Trophoblast cell (in vitro differentiated cells and primary cell): ENCODE measurements around the gene PPM1H.

ENCODE experiments used
- DNase-seq, 2 donors: peaks; one replicate each; pipeline ENCODE4 v3.0.0-alpha.2; 2016
- H2AFZ ChIP-seq: 2 replicates; pipeline ENCODE4 v1.6.1; 2013; ENCODE audit warnings: low read length, moderate library complexity, mild to moderate bottlenecking; ENCODE audit not compliant: insufficient read depth, poor library complexity
- H2AK5ac ChIP-seq: 2 replicates; pipeline ENCODE4 v1.6.1; 2013; ENCODE audit warnings: mild to moderate bottlenecking, low read length
- H2BK120ac ChIP-seq: 2 replicates; pipeline ENCODE4 v1.6.1; 2013; ENCODE audit warnings: low read length, mild to moderate bottlenecking, moderate library complexity; ENCODE audit not compliant: insufficient read depth, poor library complexity
- H2BK12ac ChIP-seq: 2 replicates; pipeline ENCODE4 v1.6.1; 2013; ENCODE audit warnings: mild to moderate bottlenecking, low read length, moderate library complexity
- H2BK5ac ChIP-seq: 2 replicates; pipeline ENCODE4 v1.6.1; 2013; ENCODE audit warnings: low read length, low read depth, moderate library complexity, mild to moderate bottlenecking; ENCODE audit not compliant: poor library complexity
- H3K14ac ChIP-seq: 2 replicates; pipeline ENCODE4 v1.6.1; 2013; ENCODE audit warnings: mild to moderate bottlenecking, low read length
- H3K18ac ChIP-seq: 2 replicates; pipeline ENCODE4 v1.6.1; 2013; ENCODE audit warnings: mild to moderate bottlenecking, low read length
- H3K23ac ChIP-seq: 2 replicates; pipeline ENCODE4 v1.6.1; 2013; ENCODE audit warnings: low read length
- H3K27ac ChIP-seq: 2 replicates; pipeline ENCODE4 v1.5.1; 2013; ENCODE audit warnings: low read depth, mild to moderate bottlenecking, inconsistent platforms, low read length, moderate library complexity
- H3K27me3 ChIP-seq: 2 replicates; pipeline ENCODE4 v1.6.1; 2013; ENCODE audit warnings: inconsistent platforms, mild to moderate bottlenecking, low read length, moderate library complexity; ENCODE audit not compliant: insufficient read depth
- H3K36me3 ChIP-seq, 2 experiments: 1 replicate in 1 of 2; 2 replicates in 1 of 2; pipeline ENCODE4 v1.6.1; 2013; ENCODE audit warnings: low read length in 2 of 2, mild to moderate bottlenecking in 2 of 2, moderate library complexity in 1 of 2; ENCODE audit not compliant: insufficient read depth in 2 of 2, control insufficient read depth in 1 of 2
- H3K4ac ChIP-seq: 2 replicates; pipeline ENCODE4 v1.6.1; 2013; ENCODE audit warnings: low read depth, mild to moderate bottlenecking, low read length, moderate library complexity
- H3K4me1 ChIP-seq, 2 experiments: 1 replicate in 1 of 2; 2 replicates in 1 of 2; pipeline ENCODE4 v1.6.1; 2013; ENCODE audit warnings: low read length in 2 of 2, mild to moderate bottlenecking in 2 of 2, moderate library complexity in 1 of 2; ENCODE audit not compliant: insufficient read depth in 2 of 2, control insufficient read depth in 1 of 2
- H3K4me2 ChIP-seq: 2 replicates; pipeline ENCODE4 v1.6.1; 2013; ENCODE audit warnings: inconsistent platforms, mild to moderate bottlenecking, low read length, moderate library complexity
- H3K4me3 ChIP-seq: 2 replicates; pipeline ENCODE4 v1.5.1; 2013; ENCODE audit warnings: mild to moderate bottlenecking, low read depth, low read length, inconsistent platforms
- H3K79me1 ChIP-seq: one replicate; pipeline ENCODE4 v1.6.1; 2013; ENCODE audit warnings: low read length
- H3K79me2 ChIP-seq: 2 replicates; pipeline ENCODE4 v1.6.1; 2013; ENCODE audit warnings: low read length, mild to moderate bottlenecking; ENCODE audit not compliant: control insufficient read depth, insufficient read depth, poor library complexity
- H3K9ac ChIP-seq: 2 replicates; pipeline ENCODE4 v1.6.1; 2013; ENCODE audit warnings: mild to moderate bottlenecking, low read length
- H3K9me3 ChIP-seq: 2 replicates; pipeline ENCODE4 v1.6.1; 2013; ENCODE audit warnings: low read depth, mild to moderate bottlenecking, control low read depth, inconsistent platforms, low read length; ENCODE audit not compliant: insufficient read depth
- H4K12ac ChIP-seq: 2 replicates; pipeline ENCODE4 v1.6.1; 2013; ENCODE audit warnings: low read depth, mild to moderate bottlenecking, low read length, moderate library complexity
- H4K8ac ChIP-seq: 2 replicates; pipeline ENCODE4 v1.6.1; 2013; ENCODE audit warnings: low read depth, mild to moderate bottlenecking, low read length, moderate library complexity
- H4K91ac ChIP-seq: one replicate; pipeline ENCODE4 v1.6.1; 2013; ENCODE audit warnings: low read depth, mild to moderate bottlenecking, low read length, moderate library complexity
- WGBS: extraction: QIAGEN DNeasy Blood & Tissue Kit; methylation state at CpG from one replicate; pipeline ENCODE4 v1.1.7; 2013; ENCODE audit warnings: missing lambda C conversion rate; ENCODE audit not compliant: insufficient read length, insufficient coverage; ENCODE audit errors: extremely low coverage; 5-methylcytosine and 5-hydroxymethylcytosine counted together

The PPM1H gene

DNA sequence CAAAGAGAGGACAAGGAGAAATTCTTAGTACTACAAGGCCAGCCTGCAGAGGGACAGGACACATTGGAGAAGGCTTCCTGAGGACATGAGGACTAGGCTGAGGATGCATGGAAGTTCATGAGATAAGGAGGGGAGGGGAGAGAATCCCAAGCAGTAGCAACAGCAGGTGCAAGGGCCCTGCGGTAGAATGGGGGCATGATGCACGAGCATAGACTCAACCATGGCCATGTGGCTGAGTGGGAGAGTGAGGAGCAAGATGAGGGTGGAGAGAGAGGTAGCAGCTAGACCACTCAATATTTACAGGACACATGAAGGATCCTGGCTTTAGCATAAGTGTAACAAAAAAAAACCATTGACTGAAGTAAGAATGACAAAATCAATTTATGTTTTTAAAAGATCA lies 128.1 kb downstream of the PPM1H start:
- Histone ChIP-seq H4K12ac (no peak overlapping the region), H4K8ac (no peak overlapping the region), H3K14ac (no peak overlapping the region), H3K4me2 (no peak overlapping the region), H2BK5ac (no peak overlapping the region), H3K23ac (no peak overlapping the region), H3K79me2 (no peaks in the 10 kb centered on the region), H2BK12ac (no peak overlapping the region), H3K79me1 (no peaks in the 10 kb centered on the region), H3K4me3 (no peak overlapping the region), H2AFZ (no peak overlapping the region), H3K4me1 (no peaks in the 10 kb centered on the region), H3K27ac (no peak overlapping the region), H3K9ac (no peak overlapping the region), H3K18ac (no peak overlapping the region), H3K9me3 (peaks cover 2% of the 10 kb centered on the region), H3K36me3 (no peaks in the 10 kb centered on the region), H2BK120ac (no peak overlapping the region), H3K4ac (no peak overlapping the region), H4K91ac (no peak overlapping the region), H2AK5ac (no peak overlapping the region), H3K27me3 (no peaks in the 10 kb centered on the region)
- WGBS, result no CpG with 5 or more reads among the region's 2 CpGs
- DNase-seq, result no peak

DNA sequence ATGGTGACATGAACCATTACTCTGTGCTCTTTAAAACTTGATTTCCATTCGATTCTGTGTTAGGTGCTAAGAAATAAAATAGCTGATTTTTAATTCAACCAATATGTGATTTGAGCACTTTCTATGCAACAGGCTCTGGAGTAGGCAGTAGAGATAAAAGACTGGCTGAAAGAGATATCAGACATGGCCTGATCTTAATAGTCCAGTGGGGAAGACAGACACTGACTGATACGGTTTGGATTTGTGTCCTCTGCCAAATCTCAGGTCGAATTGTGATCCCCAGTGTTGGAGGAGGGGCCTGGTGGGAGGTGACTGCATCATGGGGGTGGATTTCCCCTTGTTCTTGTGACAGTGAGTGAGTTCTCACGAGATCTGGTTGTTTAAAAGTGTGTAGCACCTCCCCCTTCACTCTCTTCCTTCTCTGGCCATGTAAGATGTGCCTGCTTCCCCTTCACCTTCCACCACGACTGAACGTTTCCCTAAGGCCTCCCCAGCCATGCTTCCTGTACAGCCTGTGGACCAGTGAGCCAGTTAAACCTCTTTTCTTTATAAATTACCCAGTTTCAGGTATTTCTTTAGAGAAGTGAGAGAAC lies 128.6 kb downstream of the PPM1H start:
- Histone ChIP-seq H4K12ac (no peak overlapping the region), H3K9ac (no peak overlapping the region), H3K18ac (no peak overlapping the region), H3K4ac (no peak overlapping the region), H3K79me2 (no peaks in the 10 kb centered on the region), H3K9me3 (peaks cover 2% of the 10 kb centered on the region), H2AFZ (no peak overlapping the region), H4K8ac (no peak overlapping the region), H3K4me3 (no peak overlapping the region), H2AK5ac (no peak overlapping the region), H4K91ac (no peak overlapping the region), H2BK120ac (no peak overlapping the region), H3K79me1 (no peaks in the 10 kb centered on the region), H2BK5ac (no peak overlapping the region), H3K4me1 (no peaks in the 10 kb centered on the region), H2BK12ac (no peak overlapping the region), H3K27ac (no peak overlapping the region), H3K36me3 (peaks cover 0 to 3% of the 10 kb centered on the region in 2 experiments), H3K14ac (no peak overlapping the region), H3K27me3 (no peaks in the 10 kb centered on the region), H3K23ac (no peak overlapping the region), H3K4me2 (no peak overlapping the region)
- no CpG with 5 or more reads among the region's 6 CpGs for WGBS
- no peak for DNase-seq

GRCh38 chr12:62805517-62805916 lies 129.4 kb downstream of the PPM1H start:
- Histone ChIP-seq H3K27me3 (no peaks in the 10 kb centered on the region), H3K4me3 (no peak overlapping the region), H2AK5ac (no peak overlapping the region), H4K12ac (no peak overlapping the region), H4K8ac (no peak overlapping the region), H3K4me2 (no peak overlapping the region), H3K9ac (no peak overlapping the region), H4K91ac (no peak overlapping the region), H3K9me3 (peaks cover 2% of the 10 kb centered on the region), H3K79me1 (no peaks in the 10 kb centered on the region), H3K23ac (no peak overlapping the region), H2BK120ac (no peak overlapping the region), H3K36me3 (peaks cover 0 to 3% of the 10 kb centered on the region in 2 experiments), H3K79me2 (no peaks in the 10 kb centered on the region), H3K18ac (no peak overlapping the region), H2BK5ac (no peak overlapping the region), H2AFZ (no peak overlapping the region), H3K4ac (no peak overlapping the region), H3K27ac (no peak overlapping the region), H3K14ac (no peak overlapping the region), H2BK12ac (no peak overlapping the region), H3K4me1 (no peaks in the 10 kb centered on the region)
- DNase-seq, result no peak
- WGBS, result no CpG with 5 or more reads among the region's 3 CpGs

- peaks cover 2% of the 10 kb centered on the region for H3K9me3 ChIP-seq
- H3K9ac ChIP-seq, result no peak overlapping the region
- H3K4me2 ChIP-seq, result no peak overlapping the region
- WGBS, result no CpG with 5 or more reads among the region's 2 CpGs
- no peaks in the 10 kb centered on the region for H3K79me1 ChIP-seq
- H2BK120ac ChIP-seq, result no peak overlapping the region
- DNase-seq, result no peak
- H2BK5ac ChIP-seq, result no peak overlapping the region
- no peaks in the 10 kb centered on the region for H3K79me2 ChIP-seq
- H3K18ac ChIP-seq, result no peak overlapping the region
- no peak overlapping the region for H4K8ac ChIP-seq
- no peak overlapping the region for H3K27ac ChIP-seq
- no peak overlapping the region for H2AK5ac ChIP-seq
- no peak overlapping the region for H3K4me3 ChIP-seq
- no peaks in the 10 kb centered on the region for H3K27me3 ChIP-seq
- H3K4me1 ChIP-seq, result no peaks in the 10 kb centered on the region
- H3K14ac ChIP-seq, result no peak overlapping the region
- H4K91ac ChIP-seq, result no peak overlapping the region
- no peak overlapping the region for H3K23ac ChIP-seq
- no peak overlapping the region for H2AFZ ChIP-seq
- no peak overlapping the region for H2BK12ac ChIP-seq
- no peak overlapping the region for H4K12ac ChIP-seq
- peaks cover 0 to 3% of the 10 kb centered on the region in 2 experiments for H3K36me3 ChIP-seq
- no peak overlapping the region for H3K4ac ChIP-seq
These were observed 131.2 kb downstream of the PPM1H start for GRCh38 chr12:62803756-62804155.
